Epithelial cell of esophagus (primary cell): ENCODE measurements around the gene ORMDL3.

Source experiments
- DNase-seq: peaks from one replicate; pipeline ENCODE4 v3.0.0; 2010; ENCODE audit warnings: low read depth
- H3K4me3 ChIP-seq: 2 replicates; pipeline ENCODE4 v1.5.1; 2011; ENCODE audit warnings: mild to moderate bottlenecking, low read length, control low read depth
- CTCF ChIP-seq: IDR thresholded peaks from 2 replicates; pipeline ENCODE4 v1.5.1; 2011; ENCODE audit warnings: low read depth, mild to moderate bottlenecking, low read length, control low read depth, inconsistent platforms; ENCODE audit not compliant: insufficient read depth; ENCODE audit errors: missing control alignments

Gene ORMDL3

GRCh38 chr17:39920218-39921210 lies 6.9 kb downstream of the ORMDL3 start:
- no peak for TF ChIP-seq CTCF
- no peak overlapping the region for H3K4me3 ChIP-seq
- no peak for DNase-seq

GRCh38 chr17:39919087-39919683 lies 8.2 kb downstream of the ORMDL3 start:
- H3K4me3 ChIP-seq, result no peak overlapping the region
- no peak for TF ChIP-seq CTCF
- no peak for DNase-seq

- no peak for TF ChIP-seq CTCF
- no peak overlapping the region for H3K4me3 ChIP-seq
- no peak for DNase-seq
These were observed 10.5 kb downstream of the ORMDL3 start for GRCh38 chr17:39916918-39917317.

GRCh38 chr17:39915559-39915958 lies 11.8 kb downstream of the ORMDL3 start:
- H3K4me3 ChIP-seq, result no peak overlapping the region
- no peak for DNase-seq
- TF ChIP-seq CTCF, result no peak

GRCh38 chr17:39913989-39914388 lies 13.4 kb downstream of the ORMDL3 start:
- no peak for TF ChIP-seq CTCF
- no peak for DNase-seq
- H3K4me3 ChIP-seq, result no peak overlapping the region

- DNase-seq, result no peak
- no peak for TF ChIP-seq CTCF
- H3K4me3 ChIP-seq, result no peak overlapping the region
These were observed 18.5 kb downstream of the ORMDL3 start for GRCh38 chr17:39908789-39909352.
